HepG2 (cell line): ENCODE measurements around the gene ASF1B. TPM values are rescaled to one million over a fixed set of nuclear protein-coding genes. Genes with fewer than 3 reads are reported as not detected.

Experiments used
- ARID4A ChIP-seq: sonication (generic); formaldehyde crosslinking; IDR thresholded peaks from 2 replicates; pipeline ENCODE4 v1.5.0; 2020; ENCODE audit warnings: mild to moderate bottlenecking, missing genetic modification reagents, borderline replicate concordance
- ATF7 ChIP-seq, 2 experiments: fragments of 450-650 bp in 1 of 2; sonication (generic) in 1 of 2; formaldehyde crosslinking in 1 of 2; IDR thresholded peaks; 2 replicates each; pipeline versions ENCODE4 v1.4.0 to v1.6.1; 2016 to 2020; ENCODE audit warnings: antibody characterized with exemption in 1 of 2, mild to moderate bottlenecking in 1 of 2, missing genetic modification reagents in 1 of 2
- BCL3 ChIP-seq: sonication (generic); formaldehyde crosslinking; IDR thresholded peaks from 2 replicates; pipeline ENCODE4 v1.5.1; 2020; ENCODE audit warnings: mild to moderate bottlenecking, missing genetic modification reagents, moderate library complexity
- CCAR2 ChIP-seq: fragments of 200-400 bp; formaldehyde crosslinking; optimal IDR thresholded peaks from 2 replicates; pipeline ENCODE3; 2018; ENCODE audit warnings: low read depth, mild to moderate bottlenecking, low read length, moderate library complexity
- GLI4 ChIP-seq: sonication (generic); formaldehyde crosslinking; IDR thresholded peaks from 2 replicates; pipeline ENCODE4 v1.5.1; 2020; ENCODE audit warnings: missing genetic modification reagents, mild to moderate bottlenecking, moderate library complexity, borderline replicate concordance
- HNF4A ChIP-seq: sonication (generic); formaldehyde crosslinking; IDR thresholded peaks from 2 replicates; pipeline ENCODE4 v1.4.0; 2020; ENCODE audit warnings: missing genetic modification reagents
- HNRNPL ChIP-seq: fragments of 200-400 bp; formaldehyde crosslinking; IDR thresholded peaks from 2 replicates; pipeline ENCODE4 v1.6.1; 2017; ENCODE audit warnings: mild to moderate bottlenecking, low read depth, low read length
- KAT7 ChIP-seq: IDR thresholded peaks from 2 replicates; pipeline ENCODE4 v1.6.1; 2018; ENCODE audit warnings: borderline replicate concordance, missing compliant biosample characterization
- KDM5A ChIP-seq: fragments of 200-600 bp; sonication (generic); IDR thresholded peaks from 2 replicates; pipeline ENCODE4 v1.7.0; 2018; ENCODE audit warnings: antibody characterized with exemption, mild to moderate bottlenecking, low read length, borderline replicate concordance
- KDM6A ChIP-seq: IDR thresholded peaks from 2 replicates; pipeline ENCODE4 v1.6.1; 2016; ENCODE audit warnings: low read depth
- MAX ChIP-seq: IDR thresholded peaks from 2 replicates; pipeline ENCODE4 v1.6.1; 2012; ENCODE audit warnings: inconsistent platforms
- MTA3 ChIP-seq: sonication (generic); formaldehyde crosslinking; IDR thresholded peaks from 2 replicates; pipeline ENCODE4 v1.4.0; 2020; ENCODE audit warnings: missing genetic modification reagents
- NAIF1 ChIP-seq: sonication (generic); formaldehyde crosslinking; IDR thresholded peaks from 2 replicates; pipeline ENCODE4 v1.5.0; 2020; ENCODE audit warnings: mild to moderate bottlenecking, missing genetic modification reagents, borderline replicate concordance
- RAD51 ChIP-seq: fragments of 450-650 bp; IDR thresholded peaks from 2 replicates; pipeline ENCODE4 v1.6.1; 2016; ENCODE audit warnings: borderline replicate concordance
- RELA ChIP-seq: sonication (generic); formaldehyde crosslinking; IDR thresholded peaks from 2 replicates; pipeline ENCODE4 v1.4.0; 2020; ENCODE audit warnings: missing genetic modification reagents
- RFXAP ChIP-seq: sonication (generic); formaldehyde crosslinking; IDR thresholded peaks from 2 replicates; pipeline ENCODE4 v1.4.0; 2020; ENCODE audit warnings: missing genetic modification reagents, borderline replicate concordance
- SOX6 ChIP-seq, 2 experiments: fragments of 450-650 bp in 1 of 2; sonication (generic) in 1 of 2; formaldehyde crosslinking in 1 of 2; IDR thresholded peaks; 2 replicates each; pipeline versions ENCODE4 v1.4.0 to v1.6.1; 2017 to 2020; ENCODE audit warnings: antibody characterized with exemption in 1 of 2, mild to moderate bottlenecking in 1 of 2, missing genetic modification reagents in 1 of 2
- SRY ChIP-seq: sonication (generic); formaldehyde crosslinking; IDR thresholded peaks from 2 replicates; pipeline ENCODE4 v1.8.0; 2022; ENCODE audit warnings: mild to moderate bottlenecking, missing genetic modification reagents
- YY1 ChIP-seq: IDR thresholded peaks from 2 replicates; pipeline ENCODE4 v1.6.1; 2011; ENCODE audit warnings: low read length, low read depth, moderate library complexity, mild to moderate bottlenecking; ENCODE audit not compliant: insufficient read depth, insufficient replicate concordance
- ZNF383 ChIP-seq: sonication (generic); formaldehyde crosslinking; IDR thresholded peaks from 2 replicates; pipeline ENCODE4 v1.4.0; 2020; ENCODE audit warnings: missing genetic modification reagents, mild to moderate bottlenecking, borderline replicate concordance
- ZNF513 ChIP-seq: sonication (generic); formaldehyde crosslinking; conservative IDR thresholded peaks from 2 replicates; pipeline ENCODE4 v1.5.0; 2020; ENCODE audit warnings: missing genetic modification reagents
- polyA plus RNA-seq, 8 experiments: library from polyadenylated mRNA; depleted of rRNA in 3 of 8; stranded (reverse) in 7 of 8; unstranded in 1 of 8; fragments of >200 nt; fragmentation: Illumina TruSeq in 4 of 8; extraction: Trizol in 4 of 8; gene quantifications; 2 replicates each; pipeline versions ENCODE4 v1.2.1 to v1.2.3, GENCODE V29; 2011 to 2016; ENCODE audit warnings: low read depth in 4 of 8, missing spikeins in 1 of 8, mixed read lengths in 1 of 8; ENCODE audit not compliant: insufficient read depth in 1 of 8
- total RNA-seq, 5 experiments: library from RNA; depleted of rRNA; stranded (reverse); fragments of >200 nt; fragmentation: Illumina TruSeq; extraction: Trizol; gene quantifications; 2 replicates each; pipeline ENCODE4 v1.2.3, GENCODE V29; 2016; ENCODE audit warnings: low read depth in 1 of 5

The ASF1B gene
- total and polyA plus RNA-seq, 2 of the 13 experiments (the other 11 are each of a cell fraction or from before 2014, with no cell fraction given): 18.2 to 24.8 TPM

GRCh38 chr19:14073925-14074838 lies 62.2 kb downstream of the ASF1B start (continued):
- TF ChIP-seq ARID4A (CRISPR knock-in tag) (peak; percentile 15; the same call in 1 of the 2 replicates), SRY (CRISPR knock-in tag) (no peak), KDM6A (no peak), CCAR2 (peak; percentile 56), GLI4 (CRISPR knock-in tag) (peak; percentile 76; the same call in 1 of the 2 replicates), SOX6 (IDR thresholded peaks at IDR 0.05) (no peak), SOX6 (CRISPR knock-in tag; IDR thresholded peaks at IDR 0.05) (no peak), ZNF383 (CRISPR knock-in tag) (no peak), NAIF1 (0 out of 2 replicates have a peak, but pooled peaks have one; percentile 51), RELA (CRISPR knock-in tag) (no peak), BCL3 (CRISPR knock-in tag) (0 out of 2 replicates have a peak, but pooled peaks have one; percentile 68), KAT7 (CRISPR knock-in tag) (0 out of 2 replicates have a peak, but pooled peaks have one; percentile 8), ZNF513 (CRISPR knock-in tag) (no peak), HNRNPL (0 out of 2 replicates have a peak, but pooled peaks have one; percentile 35), RAD51 (no peak), ATF7 (IDR thresholded peaks at IDR 0.05) (no peak), ATF7 (CRISPR knock-in tag; IDR thresholded peaks at IDR 0.05) (no peak), RFXAP (no peak), YY1 (peak; percentile 2), MTA3 (CRISPR knock-in tag) (no peak), MAX (0 out of 2 replicates have a peak, but pooled peaks have one; percentile 17), HNF4A (CRISPR knock-in tag) (no peak), KDM5A (no peak)
